Measurements from ENCODE around the gene PDE7B.

- TF ChIP-seq TAF1 (conservative IDR thresholded peaks at IDR 0.05), result no peak
- TF ChIP-seq, protein P1, sequence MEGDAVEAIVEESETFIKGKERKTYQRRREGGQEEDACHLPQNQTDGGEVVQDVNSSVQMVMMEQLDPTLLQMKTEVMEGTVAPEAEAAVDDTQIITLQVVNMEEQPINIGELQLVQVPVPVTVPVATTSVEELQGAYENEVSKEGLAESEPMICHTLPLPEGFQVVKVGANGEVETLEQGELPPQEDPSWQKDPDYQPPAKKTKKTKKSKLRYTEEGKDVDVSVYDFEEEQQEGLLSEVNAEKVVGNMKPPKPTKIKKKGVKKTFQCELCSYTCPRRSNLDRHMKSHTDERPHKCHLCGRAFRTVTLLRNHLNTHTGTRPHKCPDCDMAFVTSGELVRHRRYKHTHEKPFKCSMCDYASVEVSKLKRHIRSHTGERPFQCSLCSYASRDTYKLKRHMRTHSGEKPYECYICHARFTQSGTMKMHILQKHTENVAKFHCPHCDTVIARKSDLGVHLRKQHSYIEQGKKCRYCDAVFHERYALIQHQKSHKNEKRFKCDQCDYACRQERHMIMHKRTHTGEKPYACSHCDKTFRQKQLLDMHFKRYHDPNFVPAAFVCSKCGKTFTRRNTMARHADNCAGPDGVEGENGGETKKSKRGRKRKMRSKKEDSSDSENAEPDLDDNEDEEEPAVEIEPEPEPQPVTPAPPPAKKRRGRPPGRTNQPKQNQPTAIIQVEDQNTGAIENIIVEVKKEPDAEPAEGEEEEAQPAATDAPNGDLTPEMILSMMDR (IDR thresholded peaks at IDR 0.05; ENCODE audit: low read depth, low read length, missing input control), result no peak
- TF ChIP-seq RAD21 (IDR thresholded peaks at IDR 0.05), result no peak
- TF ChIP-seq EGR1 (IDR thresholded peaks at IDR 0.05; ENCODE audit: low read depth in 2 of 2), result no peak
- TF ChIP-seq HNF4A (conservative IDR thresholded peaks at IDR 0.05), result no peak
- no peak for TF ChIP-seq MAX (IDR thresholded peaks at IDR 0.05)
- TF ChIP-seq, protein P2, sequence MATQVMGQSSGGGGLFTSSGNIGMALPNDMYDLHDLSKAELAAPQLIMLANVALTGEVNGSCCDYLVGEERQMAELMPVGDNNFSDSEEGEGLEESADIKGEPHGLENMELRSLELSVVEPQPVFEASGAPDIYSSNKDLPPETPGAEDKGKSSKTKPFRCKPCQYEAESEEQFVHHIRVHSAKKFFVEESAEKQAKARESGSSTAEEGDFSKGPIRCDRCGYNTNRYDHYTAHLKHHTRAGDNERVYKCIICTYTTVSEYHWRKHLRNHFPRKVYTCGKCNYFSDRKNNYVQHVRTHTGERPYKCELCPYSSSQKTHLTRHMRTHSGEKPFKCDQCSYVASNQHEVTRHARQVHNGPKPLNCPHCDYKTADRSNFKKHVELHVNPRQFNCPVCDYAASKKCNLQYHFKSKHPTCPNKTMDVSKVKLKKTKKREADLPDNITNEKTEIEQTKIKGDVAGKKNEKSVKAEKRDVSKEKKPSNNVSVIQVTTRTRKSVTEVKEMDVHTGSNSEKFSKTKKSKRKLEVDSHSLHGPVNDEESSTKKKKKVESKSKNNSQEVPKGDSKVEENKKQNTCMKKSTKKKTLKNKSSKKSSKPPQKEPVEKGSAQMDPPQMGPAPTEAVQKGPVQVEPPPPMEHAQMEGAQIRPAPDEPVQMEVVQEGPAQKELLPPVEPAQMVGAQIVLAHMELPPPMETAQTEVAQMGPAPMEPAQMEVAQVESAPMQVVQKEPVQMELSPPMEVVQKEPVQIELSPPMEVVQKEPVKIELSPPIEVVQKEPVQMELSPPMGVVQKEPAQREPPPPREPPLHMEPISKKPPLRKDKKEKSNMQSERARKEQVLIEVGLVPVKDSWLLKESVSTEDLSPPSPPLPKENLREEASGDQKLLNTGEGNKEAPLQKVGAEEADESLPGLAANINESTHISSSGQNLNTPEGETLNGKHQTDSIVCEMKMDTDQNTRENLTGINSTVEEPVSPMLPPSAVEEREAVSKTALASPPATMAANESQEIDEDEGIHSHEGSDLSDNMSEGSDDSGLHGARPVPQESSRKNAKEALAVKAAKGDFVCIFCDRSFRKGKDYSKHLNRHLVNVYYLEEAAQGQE (IDR thresholded peaks at IDR 0.05), result no peak
- TF ChIP-seq YY1 (IDR thresholded peaks at IDR 0.05), result no peak
- TF ChIP-seq NR2F2 (IDR thresholded peaks at IDR 0.05), result no peak
- no peak for TF ChIP-seq JUND (IDR thresholded peaks at IDR 0.05)
Observed at GRCh38 chr6:136171231-136171630, 319.7 kb downstream of the PDE7B start.
